HG02642 (cell line): ENCODE results near the gene MLEC.
A peak's percentile ranks its signal among the peaks of the same experiment; 100 is the strongest.

ENCODE experiments used
- ATAC-seq: cut with Tn5 transposase; IDR thresholded peaks from one replicate; pipeline ENCODE4 v1.9.1; 2021; ENCODE audit warnings: mild to moderate bottlenecking; ENCODE audit not compliant: unreplicated experiment, poor library complexity

MLEC gene

GRCh38 chr12:120686690-120687577 is at the start of gene MLEC:
TSS of gene MLEC (plus strand) at chr12:120687149. CDS start at chr12:120687297, 148 bp downstream.
- peak; percentile 74 for ATAC-seq

- peak; percentile 71 for ATAC-seq
Observed at GRCh38 chr12:120639771-120640721, 46.9 kb upstream of the MLEC start, which contains the start of gene CABP1. TSS of gene CABP1 (plus strand) at chr12:120640626. CDS start at chr12:120640686, 60 bp downstream.

GRCh38 chr12:120640861-120641833 is 45.8 kb upstream of the MLEC start:
- ATAC-seq = peak; percentile 49

- ATAC-seq = no peak
Observed at GRCh38 chr12:120642121-120642520, 44.8 kb upstream of the MLEC start.

- no peak for ATAC-seq
Observed at GRCh38 chr12:120642826-120643225, 44.1 kb upstream of the MLEC start.

GRCh38 chr12:120643574-120643973 is 43.4 kb upstream of the MLEC start:
- ATAC-seq = no peak

- ATAC-seq = no peak
Observed at GRCh38 chr12:120646044-120646443, 40.9 kb upstream of the MLEC start.

GRCh38 chr12:120647375-120647755 is 39.6 kb upstream of the MLEC start:
- no peak for ATAC-seq

GRCh38 chr12:120649442-120650232 is 37.3 kb upstream of the MLEC start:
- ATAC-seq = no peak

- ATAC-seq = no peak
Observed at GRCh38 chr12:120650233-120650690, 36.7 kb upstream of the MLEC start.

GRCh38 chr12:120651821-120652220 is 35.1 kb upstream of the MLEC start:
- ATAC-seq = no peak

- ATAC-seq = no peak
Observed at GRCh38 chr12:120652656-120653435, 34.1 kb upstream of the MLEC start.

- no peak for ATAC-seq
Observed at GRCh38 chr12:120653611-120654010, 33.3 kb upstream of the MLEC start.

- ATAC-seq = no peak
Observed at GRCh38 chr12:120654656-120655055, 32.3 kb upstream of the MLEC start.

GRCh38 chr12:120656008-120656407 is 30.9 kb upstream of the MLEC start:
- no peak for ATAC-seq

GRCh38 chr12:120658286-120659150 is 28.4 kb upstream of the MLEC start:
- ATAC-seq = no peak

GRCh38 chr12:120659151-120659525 is 27.8 kb upstream of the MLEC start:
- ATAC-seq = no peak
